Measurements from ENCODE around the gene CAPN15.
"Not testable (repeated sequence)": the region's sequence is repeated elsewhere in the genome, so short reads cannot be mapped to it uniquely, and the experiment has no call there.

CAPN15 gene

DNA sequence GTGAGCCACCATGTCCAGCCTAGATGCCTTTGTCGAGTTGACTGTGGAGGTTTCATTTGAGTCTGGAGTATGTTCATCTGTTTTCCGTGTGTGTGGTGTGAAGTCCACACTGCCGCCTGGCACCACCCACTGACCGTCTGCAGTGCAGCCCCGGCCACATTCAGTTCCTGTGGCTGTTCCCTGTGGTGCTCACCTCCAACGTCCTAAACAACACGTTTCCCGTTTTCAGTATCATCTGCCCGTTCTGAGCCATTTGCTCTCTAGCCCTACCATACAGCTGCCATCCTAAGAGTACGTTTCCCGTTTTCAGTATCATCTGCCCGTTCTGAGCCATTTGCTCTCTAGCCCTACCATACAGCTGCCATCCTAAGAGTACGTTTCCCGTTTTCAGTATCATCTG lies 20.0 kb upstream of the CAPN15 start:
- not testable (repeated sequence) for DNase-seq

DNA sequence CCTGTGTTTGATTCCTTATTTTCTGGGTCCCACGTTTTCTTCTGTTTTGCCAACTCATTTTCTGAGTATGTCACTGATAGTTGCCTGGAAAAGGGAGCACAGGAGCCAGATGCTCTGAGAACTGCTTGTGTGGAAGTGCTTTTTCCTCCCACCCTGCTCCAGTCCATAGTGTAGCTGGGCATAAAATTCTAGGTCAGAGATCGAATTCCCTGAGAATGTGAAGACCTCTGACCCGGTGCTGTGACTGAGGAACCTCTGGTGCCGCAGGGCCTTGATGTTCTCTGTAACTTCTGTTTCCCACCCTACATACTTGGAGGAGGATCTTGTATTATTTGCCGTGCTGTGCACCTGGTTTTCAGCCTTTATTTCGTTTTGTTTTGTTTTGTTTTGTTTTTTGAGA lies 19.5 kb upstream of the CAPN15 start:
- no peak for DNase-seq

DNA sequence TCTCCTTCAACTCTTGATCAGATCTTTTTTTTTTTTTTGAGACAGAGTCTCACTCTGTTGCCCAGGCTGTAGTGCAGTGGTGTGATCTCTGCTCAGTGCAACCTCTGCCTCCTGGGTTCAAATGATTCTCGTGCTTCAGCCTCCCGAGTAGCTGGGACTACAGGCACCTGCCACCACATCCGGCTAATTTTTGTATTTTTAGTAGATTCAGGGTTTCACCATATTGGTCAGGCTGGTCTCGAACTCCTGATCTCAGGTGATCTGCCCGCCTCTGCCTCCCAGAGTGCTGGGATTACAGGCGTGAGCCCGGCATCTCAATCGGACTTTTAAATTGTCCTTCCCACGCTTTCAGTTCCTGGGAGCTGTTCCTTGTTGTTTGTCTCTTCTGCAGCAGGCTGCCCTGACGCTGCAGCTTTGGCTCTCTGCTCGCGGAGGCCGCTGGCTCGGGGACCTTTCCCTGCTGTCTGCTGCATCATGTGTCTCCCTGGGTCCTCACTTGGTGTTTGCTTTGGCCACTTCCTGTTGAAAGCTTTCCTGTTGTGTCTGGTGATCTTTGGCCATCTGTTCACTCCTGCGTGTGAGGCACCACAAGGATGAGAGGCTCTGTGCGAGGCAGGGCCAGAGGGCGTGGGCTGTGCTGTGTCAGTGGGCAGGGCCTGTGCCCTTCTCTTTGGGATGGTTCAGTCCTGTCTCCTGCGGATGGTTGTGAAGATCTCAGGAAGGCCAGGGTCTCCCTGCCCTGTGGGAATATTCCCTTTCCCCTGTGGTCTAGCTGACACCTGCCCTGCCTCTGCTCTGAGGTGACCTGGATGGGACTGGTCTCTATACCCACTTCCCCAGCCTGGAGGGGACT lies 18.4 kb upstream of the CAPN15 start:
- DNase-seq, result no peak

DNA sequence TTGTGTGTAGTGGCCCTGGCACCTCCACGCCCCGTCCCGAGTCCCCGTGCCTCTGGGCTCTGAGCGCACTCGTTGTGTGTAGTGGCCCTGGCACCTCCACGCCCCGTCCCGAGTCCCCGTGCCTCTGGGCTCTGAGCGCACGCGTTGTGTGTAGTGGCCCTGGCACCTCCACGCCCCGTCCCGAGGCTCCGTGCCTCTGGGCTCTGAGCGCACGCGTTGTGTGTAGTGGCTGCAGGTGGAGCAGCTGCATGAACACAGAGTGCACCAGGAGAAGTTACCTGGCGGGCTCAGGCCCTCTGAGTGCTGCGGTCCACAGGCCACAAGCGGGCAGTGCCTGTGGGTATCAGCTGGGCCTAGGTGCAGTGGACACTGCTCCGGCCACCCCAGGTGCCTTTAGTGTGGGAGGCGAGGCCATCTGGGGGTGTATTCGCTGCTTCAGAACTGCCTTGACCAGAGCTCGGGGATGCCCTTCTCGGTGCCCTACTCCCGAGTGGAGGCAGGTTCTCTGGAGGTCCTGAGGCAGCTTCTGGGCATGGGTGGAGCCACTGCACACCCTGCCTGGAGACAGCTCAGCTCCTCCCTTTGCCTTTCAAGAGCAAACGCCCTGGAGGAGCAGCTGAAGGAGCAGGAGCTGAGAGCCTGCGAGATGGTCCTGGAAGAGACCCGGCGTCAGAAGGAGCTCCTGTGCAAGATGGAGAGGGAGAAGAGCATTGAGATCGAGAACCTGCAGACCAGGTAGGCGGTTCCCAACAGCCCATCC lies 17.3 kb upstream of the CAPN15 start:
- no peak for DNase-seq

DNA sequence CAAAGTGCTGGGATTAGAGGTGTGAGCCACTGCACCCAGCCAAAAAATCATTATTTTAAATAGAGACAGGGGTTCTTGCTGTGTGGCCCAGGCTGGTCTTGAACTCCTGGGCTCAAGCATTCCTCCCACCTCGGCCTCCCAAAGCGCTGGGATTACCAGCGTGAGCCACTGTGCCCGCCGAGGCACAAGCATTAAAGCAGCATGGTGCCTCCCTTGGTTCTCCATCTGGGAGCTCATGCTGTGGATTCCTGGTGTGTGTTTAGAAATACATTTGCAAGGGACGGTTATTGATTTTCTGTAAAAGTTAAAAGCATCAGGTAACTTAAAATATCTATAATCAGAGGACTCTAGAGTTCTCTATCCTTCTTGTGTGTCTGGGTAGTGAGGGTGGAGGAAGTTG lies 14.7 kb upstream of the CAPN15 start:
- no peak for DNase-seq

DNA sequence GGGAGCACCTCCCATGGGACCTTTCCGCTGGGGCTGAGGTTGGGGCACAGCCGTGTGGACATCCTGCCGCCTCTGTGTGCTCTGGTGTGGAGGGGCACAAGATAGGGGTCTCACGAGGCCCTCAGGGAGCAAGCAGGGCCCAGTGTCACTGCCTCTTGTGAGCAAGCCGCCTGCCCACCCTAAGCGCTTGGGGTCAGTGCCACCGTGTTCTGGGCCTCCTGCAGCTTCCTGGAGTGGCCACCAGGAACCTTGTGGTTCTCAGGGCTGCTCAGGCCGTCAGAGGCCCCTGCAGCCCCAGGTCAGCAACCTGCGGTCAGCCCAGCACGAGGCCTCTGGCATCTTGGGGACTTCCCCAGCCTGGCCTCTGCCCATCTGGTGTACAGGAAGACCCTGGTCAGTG lies 13.6 kb upstream of the CAPN15 start:
- DNase-seq, result no peak

DNA sequence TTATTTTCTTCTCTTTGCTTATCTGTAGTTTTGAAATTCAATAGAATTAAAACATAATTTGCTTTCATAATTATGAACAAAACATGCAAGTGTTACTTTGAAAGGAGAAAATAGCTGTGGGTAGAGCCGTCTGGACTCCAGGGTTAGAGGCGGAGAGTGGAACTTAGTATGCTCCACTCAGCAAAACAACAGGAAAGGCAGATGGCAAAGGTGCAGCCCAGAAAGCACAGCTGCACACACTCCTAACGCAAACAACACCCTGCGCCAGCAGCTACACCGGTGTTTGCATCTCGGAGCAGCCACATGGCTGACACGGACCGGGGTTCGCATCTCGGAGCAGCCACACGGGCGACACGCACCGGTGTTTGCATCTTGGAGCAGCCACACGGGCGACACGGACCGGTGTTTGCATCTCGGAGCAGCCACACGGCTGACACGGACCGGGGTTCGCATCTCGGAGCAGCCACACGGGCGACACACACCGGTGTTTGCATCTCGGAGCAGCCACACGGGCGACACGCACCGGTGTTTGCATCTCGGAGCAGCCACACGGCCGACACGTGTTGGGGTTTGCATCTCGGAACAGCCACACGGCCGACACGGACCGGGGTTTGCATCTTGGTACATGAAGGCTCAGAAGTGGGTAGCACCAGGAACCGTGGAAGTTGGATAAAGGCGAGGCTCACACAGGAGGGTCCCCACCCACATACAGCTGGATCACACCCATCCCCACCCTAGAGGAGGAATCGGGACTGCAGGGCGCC lies 12.2 kb upstream of the CAPN15 start:
- no peak for DNase-seq

DNA sequence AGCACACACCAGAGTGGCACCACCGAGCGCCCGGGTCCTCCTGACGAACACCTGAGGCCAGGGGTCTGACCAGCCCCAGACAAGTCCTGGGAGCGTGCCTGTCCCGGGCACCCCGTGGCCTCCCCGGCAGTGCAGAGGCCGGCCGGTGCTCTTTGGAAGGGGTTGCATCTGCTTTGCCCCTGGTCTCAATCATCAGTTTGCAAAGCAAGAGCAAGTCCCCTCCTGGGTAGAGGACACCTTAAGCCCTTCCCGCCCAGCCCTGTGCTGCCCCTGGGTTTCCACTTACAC lies 11.6 kb upstream of the CAPN15 start:
- no peak for DNase-seq

DNA sequence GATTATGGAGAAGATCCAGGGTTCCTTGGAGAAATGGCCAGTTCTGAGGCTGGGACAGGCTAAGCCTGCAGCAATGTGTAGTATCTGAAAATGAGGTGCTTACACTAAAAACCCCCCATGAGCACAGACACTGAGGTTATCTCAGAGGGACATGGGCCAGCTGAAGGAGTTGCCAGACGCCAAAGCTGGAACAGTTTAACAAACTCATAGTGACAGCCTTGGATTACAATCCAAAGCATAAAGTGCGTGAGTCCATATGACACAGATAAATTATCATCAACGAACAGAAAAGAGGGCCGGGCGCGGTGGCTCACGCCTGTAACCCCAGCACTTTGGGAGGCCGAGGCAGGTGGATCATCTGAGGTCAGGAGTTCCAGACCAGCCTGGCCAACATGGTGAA lies 11.2 kb upstream of the CAPN15 start:
- DNase-seq, result no peak

DNA sequence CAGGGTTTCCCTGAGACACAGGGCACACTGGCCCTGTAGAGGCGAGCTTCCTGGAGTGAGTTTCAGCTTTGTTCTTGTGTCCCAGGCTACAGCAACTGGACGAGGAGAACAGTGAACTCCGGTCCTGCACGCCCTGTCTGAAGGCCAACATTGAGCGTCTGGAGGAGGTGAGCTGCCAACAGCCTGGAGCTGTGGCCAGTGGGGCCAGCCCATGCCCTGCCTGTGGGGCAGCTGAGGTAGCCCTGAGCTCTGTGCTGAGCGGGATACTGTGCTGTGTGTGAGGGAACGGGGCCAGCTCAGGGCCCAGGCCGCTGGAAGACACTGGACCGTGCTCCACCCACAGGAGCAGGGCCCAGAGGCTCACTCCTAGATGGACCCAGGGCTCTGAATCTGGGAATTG lies 8.7 kb upstream of the CAPN15 start:
- no peak for DNase-seq

DNA sequence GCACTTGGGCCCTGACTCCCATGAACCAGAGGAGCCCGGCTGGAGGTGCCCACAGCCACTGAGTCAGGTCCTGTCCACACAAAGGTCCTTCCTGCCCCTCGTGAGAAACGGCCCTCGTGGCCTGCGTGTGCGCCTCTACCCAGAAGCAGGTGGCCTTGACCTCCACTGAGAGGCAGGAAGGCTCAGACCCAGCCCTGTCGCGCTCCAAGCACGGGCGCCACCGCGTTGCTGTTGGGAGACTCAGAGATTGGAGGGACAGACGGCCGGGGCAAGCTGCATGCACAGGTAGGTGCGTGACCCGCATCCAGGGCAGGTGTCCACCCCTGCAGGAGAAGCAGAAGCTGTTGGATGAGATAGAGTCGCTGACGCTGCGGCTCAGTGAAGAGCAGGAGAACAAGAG lies 8.1 kb upstream of the CAPN15 start:
- no peak for DNase-seq

DNA sequence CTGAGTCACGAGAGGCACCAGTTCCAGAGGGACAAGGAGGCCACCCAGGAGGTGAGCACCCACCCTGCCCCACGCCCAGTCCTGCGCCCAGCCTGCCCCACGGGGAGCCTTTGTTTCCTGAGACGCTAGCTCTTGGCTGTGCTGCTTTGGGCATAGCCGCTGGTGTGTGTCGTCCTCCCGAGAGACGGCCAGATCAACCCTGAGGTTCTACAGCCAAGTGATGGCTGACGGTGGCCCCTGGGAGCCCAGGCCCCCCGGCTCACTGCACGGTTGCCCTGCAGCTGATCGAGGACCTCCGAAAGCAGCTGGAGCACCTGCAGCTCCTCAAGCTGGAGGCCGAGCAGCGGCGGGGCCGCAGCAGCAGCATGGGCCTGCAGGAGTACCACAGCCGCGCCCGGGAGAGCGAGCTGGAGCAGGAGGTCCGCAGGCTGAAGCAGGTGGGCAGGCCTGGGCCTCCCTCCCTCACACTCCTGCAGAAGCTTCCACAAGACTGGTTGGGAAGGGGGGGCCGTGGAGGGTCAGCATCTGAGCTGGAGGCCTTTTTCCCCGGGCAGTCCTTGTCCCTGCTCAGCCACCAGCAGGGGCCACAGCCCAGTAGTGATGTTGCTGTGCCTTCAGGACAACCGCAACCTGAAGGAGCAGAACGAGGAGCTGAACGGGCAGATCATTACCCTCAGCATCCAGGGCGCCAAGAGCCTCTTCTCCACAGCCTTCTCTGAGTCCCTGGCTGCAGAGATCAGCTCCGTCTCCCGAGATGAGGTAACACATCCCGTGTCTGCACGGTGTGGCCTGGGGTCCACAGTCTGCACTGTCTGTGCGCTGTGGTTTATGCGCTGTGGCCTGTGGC lies 7.4 kb upstream of the CAPN15 start:
- no peak for DNase-seq

DNA sequence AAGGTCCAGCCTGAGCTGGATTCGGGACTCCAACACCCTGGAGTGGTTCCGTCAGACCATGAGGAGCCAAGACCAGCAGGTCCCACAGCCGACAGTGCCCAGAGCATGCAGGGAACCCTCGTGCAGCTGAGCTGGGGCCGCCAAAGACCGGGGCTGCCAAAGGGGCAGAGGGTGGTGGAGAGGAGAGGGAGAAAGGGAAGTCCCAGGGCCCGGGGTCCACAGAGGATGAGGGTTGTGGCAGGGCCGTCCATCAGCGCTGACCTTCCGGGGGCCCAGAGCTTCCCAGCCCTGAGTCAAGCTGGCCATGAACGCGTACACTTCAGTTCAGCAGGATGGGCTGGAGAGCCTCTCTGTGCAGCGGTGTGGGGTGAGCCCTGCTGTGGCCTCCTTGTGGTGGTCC lies 6.7 kb upstream of the CAPN15 start:
- DNase-seq, result no peak

DNA sequence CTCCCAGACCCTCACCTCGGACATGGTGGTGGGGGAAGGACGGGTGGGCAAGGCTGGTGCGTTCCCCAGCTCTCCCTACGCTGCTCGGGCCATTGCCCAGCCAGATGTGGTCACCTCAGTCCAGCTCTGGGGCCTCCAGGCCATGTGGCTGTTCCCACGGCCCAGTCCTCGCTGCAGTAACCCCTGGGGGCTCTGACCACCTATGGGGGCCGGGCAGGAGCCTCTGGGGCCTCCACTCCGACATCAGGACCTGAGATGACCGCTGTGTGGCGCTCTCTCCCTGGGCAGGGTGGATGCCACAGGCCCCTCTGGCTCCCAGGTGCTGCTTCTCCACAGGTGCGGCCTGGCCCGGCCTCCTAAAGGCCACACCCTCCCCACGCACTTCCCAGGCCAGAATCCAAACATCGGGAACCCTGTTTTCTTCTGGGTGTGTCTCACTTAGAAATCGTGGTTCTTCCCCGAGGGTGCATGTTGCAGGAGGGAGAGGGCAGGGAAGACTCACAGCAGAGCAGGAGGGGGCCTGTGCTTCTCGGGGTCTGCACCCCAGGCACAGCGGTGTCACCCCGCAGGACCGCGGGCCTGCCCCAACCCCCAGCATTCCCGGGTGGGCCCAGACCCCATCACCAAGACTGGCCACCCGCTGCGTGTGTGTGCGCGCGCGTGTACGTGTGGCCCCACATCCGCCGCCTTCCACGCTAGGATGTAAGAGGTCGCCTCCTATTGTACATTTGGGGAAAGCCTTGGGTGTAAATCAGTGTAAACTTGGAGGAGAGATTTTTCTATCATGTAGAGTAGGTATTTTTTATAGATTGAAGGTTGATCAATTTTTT lies 5.9 kb upstream of the CAPN15 start:
- no peak for DNase-seq

DNA sequence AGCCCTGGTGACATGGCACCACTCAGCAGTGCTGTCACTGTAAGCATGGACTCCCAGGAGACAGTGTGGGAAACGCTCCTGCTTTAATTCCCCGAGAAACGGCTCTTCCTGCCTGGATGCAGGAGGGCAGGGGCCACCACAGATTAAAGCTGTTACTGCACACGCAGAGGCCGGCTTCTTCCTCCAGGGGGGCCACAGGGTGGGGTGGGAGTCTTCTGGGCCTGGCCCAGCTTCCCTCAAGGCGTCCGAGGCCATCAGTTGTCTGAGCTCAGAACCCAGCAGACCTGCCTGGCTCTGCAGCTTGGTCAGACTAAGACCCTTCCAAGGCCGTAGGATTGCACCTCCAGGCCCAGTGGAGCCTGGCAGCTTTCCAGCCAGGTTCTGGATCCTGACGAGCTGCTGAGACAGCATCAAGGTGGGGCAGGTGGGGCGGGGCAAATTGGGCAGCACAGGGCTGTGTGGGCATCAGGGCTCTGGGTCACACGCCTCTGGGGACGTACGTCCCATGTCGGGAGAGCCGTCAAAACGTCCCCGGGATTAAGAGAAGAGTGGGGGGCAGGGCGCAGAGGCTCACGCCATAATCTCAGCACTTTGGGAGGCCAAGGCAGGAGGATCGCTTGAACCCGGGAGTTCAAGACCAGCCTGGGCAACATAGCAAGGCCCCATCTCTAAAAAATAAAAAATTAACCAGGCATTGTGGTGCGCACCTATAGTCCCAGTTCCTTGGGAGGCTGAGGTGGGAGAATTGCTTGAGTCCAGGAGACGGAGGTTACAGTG lies 5.0 kb upstream of the CAPN15 start:
- DNase-seq, result no peak

DNA sequence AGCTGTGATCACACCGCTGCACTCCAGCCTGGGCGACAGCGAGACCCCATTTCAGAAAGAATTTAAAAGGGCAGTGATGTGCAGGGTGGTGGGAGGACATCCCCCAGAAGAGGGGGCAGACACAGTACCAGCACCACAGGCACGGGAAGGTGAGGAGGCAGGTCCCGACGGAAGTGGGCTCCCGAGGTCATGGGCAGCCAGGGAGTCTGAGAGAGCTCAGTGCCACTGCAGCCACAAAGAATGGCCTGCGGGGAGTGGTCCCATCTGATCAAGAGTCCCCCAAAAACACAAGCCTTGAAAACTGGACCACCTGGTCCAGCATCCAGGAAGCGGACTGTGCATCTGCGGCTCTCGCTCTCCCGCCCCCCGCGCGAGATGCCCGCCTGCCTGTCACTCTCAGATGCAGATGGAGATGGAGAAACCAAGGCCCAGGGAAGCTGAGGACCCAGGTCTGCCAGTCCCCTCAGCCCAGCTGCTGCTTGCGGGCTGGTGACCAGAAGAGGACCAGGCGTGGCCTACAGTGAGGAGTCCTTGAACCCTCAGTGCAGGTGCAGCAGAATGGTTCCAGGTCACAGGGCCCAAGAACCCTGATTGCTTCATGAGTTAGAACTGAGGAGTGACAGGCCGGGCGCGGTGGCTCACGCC lies 4.3 kb upstream of the CAPN15 start:
- DNase-seq, result no peak

DNA sequence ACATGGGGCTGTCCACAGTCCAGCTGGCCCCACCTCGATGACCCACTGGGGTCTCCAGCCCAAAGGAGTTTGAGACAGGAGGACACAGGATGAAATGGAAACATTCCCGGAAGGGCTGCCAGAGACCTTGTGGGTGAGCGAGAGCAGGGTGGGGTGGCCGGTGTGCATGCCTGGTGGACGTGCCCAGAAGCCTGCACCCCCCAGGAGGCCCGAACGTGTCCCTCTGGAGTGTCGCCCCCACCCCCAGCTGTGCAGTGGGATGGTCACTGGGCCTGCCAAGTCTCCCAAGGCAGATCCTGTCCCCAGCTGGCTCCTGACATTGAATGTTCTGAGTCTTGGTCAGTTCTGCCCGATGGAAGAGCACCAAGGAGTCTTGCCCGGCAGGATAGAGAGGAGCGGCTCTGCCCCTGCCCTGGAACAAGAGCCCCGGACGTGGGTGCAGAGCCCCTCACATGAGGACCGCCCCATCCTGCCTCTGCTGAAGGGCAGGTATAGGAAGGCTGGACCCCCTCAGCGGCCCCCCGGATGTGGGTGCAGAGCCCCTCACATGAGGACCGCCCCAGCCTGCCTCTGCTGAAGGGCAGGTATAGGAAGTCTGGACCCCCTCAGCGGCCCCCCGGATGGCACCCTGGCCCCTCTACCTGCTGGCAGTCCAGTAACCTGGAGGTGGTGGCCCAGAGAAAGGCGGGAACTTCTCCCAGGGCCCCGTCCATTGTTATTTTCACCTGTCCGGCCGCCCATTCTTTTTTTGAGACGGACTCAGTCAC lies 3.1 kb upstream of the CAPN15 start:
- DNase-seq, result no peak

DNA sequence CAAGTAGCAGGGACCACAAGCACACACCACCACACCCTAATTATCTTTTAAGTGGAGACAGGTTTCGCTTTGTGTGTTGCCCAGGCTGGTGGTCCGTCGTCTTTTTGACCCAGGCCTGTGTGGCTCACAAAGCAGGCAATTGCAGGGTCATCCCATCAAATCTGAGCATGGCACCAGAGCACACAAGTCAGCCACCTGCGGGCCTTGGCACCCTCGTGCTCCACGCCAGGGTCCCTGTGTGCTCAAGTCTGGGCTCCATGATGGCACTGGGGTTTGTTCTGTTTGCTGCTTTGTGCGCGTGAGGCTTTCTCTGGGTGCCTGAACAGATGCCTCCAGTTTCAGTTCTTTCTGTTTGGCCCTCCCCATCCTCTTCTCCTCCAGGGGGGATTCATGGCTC lies 2.4 kb upstream of the CAPN15 start:
- no peak for DNase-seq

DNA sequence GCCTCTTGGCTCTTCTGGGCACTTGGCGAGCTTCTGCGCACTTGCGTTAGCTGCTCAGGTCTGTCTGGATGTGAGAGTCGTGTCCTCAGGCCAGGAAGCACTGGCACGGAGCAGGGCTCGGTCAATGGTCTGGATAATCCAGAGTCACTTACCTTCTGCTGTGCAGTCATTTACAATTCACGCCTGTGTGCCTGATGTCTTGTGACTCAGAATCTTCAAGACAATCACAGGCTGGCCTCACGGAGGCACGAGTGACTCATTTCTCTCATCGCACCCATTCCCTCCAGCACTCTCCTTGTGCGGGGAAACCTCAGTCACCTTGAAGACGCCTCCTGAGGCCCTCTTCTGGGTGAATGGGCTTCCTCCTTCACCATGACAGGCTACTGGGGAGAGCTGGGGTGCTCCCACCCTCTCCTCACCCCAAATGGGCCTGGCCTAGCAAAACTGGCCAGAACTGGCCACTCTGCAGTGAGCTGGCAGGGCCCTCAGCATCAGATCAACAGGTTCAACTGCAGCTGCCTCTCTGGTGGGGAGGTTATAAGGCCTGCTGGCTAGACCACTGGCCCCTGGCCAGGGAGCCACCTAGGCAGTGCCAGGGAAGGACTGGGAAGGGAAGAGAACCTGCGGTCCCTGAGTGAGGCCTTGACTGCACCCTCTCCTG lies 1.9 kb upstream of the CAPN15 start:
- DNase-seq, result peak; percentile 85

All from fibroblast of skin of right biceps (primary cell).